SU-DHL-6 (cell line): ENCODE measurements around the gene CARD16.

Experiments used
- CTCF ChIP-seq: fragments of 200-600 bp; sonication (generic); IDR thresholded peaks from one replicate; pipeline ENCODE4 v1.5.1; 2017; ENCODE audit warnings: antibody characterized with exemption, mild to moderate bottlenecking, low read length, moderate library complexity; ENCODE audit not compliant: insufficient read depth, poor library complexity, severe bottlenecking
- EZH2phosphoT487 ChIP-seq: fragments of 200-600 bp; sonication (generic), shearing (Covaris generic); conservative IDR thresholded peaks from 2 replicates; pipeline ENCODE4 v1.6.1; 2018; ENCODE audit warnings: mild to moderate bottlenecking, antibody characterized with exemption, low read length, moderate library complexity, mixed read lengths

GRCh38 chr11:105070306-105070705 lies 25.2 kb upstream of the CARD16 start:
- TF ChIP-seq CTCF: no peak
- no peak for TF ChIP-seq EZH2phosphoT487
